K562 (cell line): ENCODE results near the gene CREB3L1. TPM values are rescaled to one million over a fixed set of nuclear protein-coding genes. Genes with fewer than 3 reads are reported as not detected.
A peak's percentile ranks its signal among the peaks of the same experiment; 100 is the strongest.

Experiments used
- ARID4B ChIP-seq: sonication (generic); formaldehyde crosslinking; IDR thresholded peaks from 2 replicates; pipeline ENCODE4 v1.8.0; 2022; ENCODE audit warnings: mild to moderate bottlenecking, missing genetic modification reagents
- GATAD2A ChIP-seq: fragments of 450-650 bp; IDR thresholded peaks from 2 replicates; pipeline ENCODE4 v1.6.1; 2017
- MNT ChIP-seq, 2 experiments: fragments of 450-650 bp; conservative IDR thresholded peaks; 2 replicates each; pipeline ENCODE4 v1.6.1; 2017; ENCODE audit warnings: mild to moderate bottlenecking in 2 of 2, moderate library complexity in 2 of 2
- SIN3A ChIP-seq, 2 experiments: fragments of 150-350 bp in 1 of 2; IDR thresholded peaks; 2 replicates each; pipeline ENCODE4 v1.6.1; 2011 to 2016; ENCODE audit warnings: borderline replicate concordance in 2 of 2, low read depth in 2 of 2, low read length in 2 of 2, mild to moderate bottlenecking in 2 of 2, moderate library complexity in 2 of 2; ENCODE audit not compliant: control insufficient read depth in 1 of 2
- SUPT5H ChIP-seq: fragments of 450-650 bp; IDR thresholded peaks from 2 replicates; pipeline ENCODE4 v1.6.1; 2016
- TCF15 ChIP-seq: fragments of 250-450 bp; sonication (Bioruptor Pico); IDR thresholded peaks from 2 replicates; pipeline ENCODE4 v1.8.0; 2022; ENCODE audit warnings: moderate library complexity, mild to moderate bottlenecking, inconsistent platforms
- ZNF318 ChIP-seq, 2 experiments: fragments of 450-650 bp; IDR thresholded peaks; 2 replicates each; pipeline ENCODE4 v1.6.1; 2016; ENCODE audit warnings: mild to moderate bottlenecking in 2 of 2, borderline replicate concordance in 1 of 2, low read depth in 1 of 2, moderate library complexity in 1 of 2
- ZNF696 ChIP-seq: fragments of 250-450 bp; sonication (Bioruptor Pico); conservative IDR thresholded peaks from 2 replicates; pipeline ENCODE4 v1.4.0; 2020; ENCODE audit warnings: mild to moderate bottlenecking, moderate library complexity
- polyA plus RNA-seq, 8 experiments: library from polyadenylated mRNA; depleted of rRNA in 4 of 8; stranded (reverse) in 5 of 8; unstranded in 3 of 8; fragments of >200 nt; fragmentation: Nextera tagmentation in 2 of 8; fragmentation: Illumina TruSeq in 1 of 8; extraction: Ambion mirVana in 2 of 8; extraction: Trizol in 1 of 8; gene quantifications; 2 replicates each; pipeline versions ENCODE4 v1.2.1 to v1.2.3, GENCODE V29; 2011 to 2014; ENCODE audit warnings: inconsistent platforms in 1 of 8, missing spikeins in 1 of 8
- total RNA-seq, 7 experiments: library from RNA; depleted of rRNA in 6 of 7; stranded (reverse); fragments of >200 nt in 6 of 7; fragmentation: Illumina TruSeq in 2 of 7; extraction: Trizol in 2 of 7; gene quantifications; 2 replicates each; pipeline versions ENCODE4 v1.2.1 to v1.2.3, GENCODE V29; 2011 to 2021; ENCODE audit warnings: low replicate concordance in 1 of 7

CREB3L1 gene
- total and polyA plus RNA-seq, 9 of the 15 experiments (the other 6 are each of a cell fraction or from before 2014, with no cell fraction given) = 1.2 to 27.6 (median 3.7) TPM

GRCh38 chr11:46277622-46278386 lies at the start of gene CREB3L1 (continued):
- peak in 1 of 2 experiments; percentile 55; a peak in 2 of 4 replicates for TF ChIP-seq MNT (conservative IDR thresholded peaks at IDR 0.05)
- TF ChIP-seq ZNF318 (IDR thresholded peaks at IDR 0.05; ENCODE audit: borderline replicate concordance in 1 of 2, low read depth in 1 of 2) = 0 out of 4 replicates have a peak, but pooled peaks of 1 of the 2 experiments have one; percentile 45
- TF ChIP-seq SUPT5H = 0 out of 2 replicates have a peak, but pooled peaks have one; percentile 23
- 0 out of 2 replicates have a peak, but pooled peaks have one; percentile 11 for TF ChIP-seq GATAD2A
- TF ChIP-seq SIN3A (IDR thresholded peaks at IDR 0.05; ENCODE audit: borderline replicate concordance in 2 of 2, control insufficient read depth in 1 of 2, low read depth in 2 of 2, low read length in 2 of 2) = peak; percentile 75 to 94; a peak in 3 of 4 replicates
- TF ChIP-seq ARID4B (CRISPR knock-in tag) = peak; percentile 87
- 0 out of 2 replicates have a peak, but pooled peaks have one; percentile 47 for TF ChIP-seq TCF15
- no peak for TF ChIP-seq ZNF696
